Measurements from ENCODE around the gene FGG.

- TF ChIP-seq CTCF (conservative IDR thresholded peaks at IDR 0.05 in 1 of 2, IDR thresholded peaks at IDR 0.05 in 1 of 2; ENCODE audit: low read depth in 1 of 2, low read length in 2 of 2), result no peak
- no peak for TF ChIP-seq EZH2 (IDR thresholded peaks at IDR 0.05; ENCODE audit: low read length, missing control alignments)
These were observed 48.1 kb downstream of the FGG start for GRCh38 chr4:154564311-154564710.

Data from fibroblast of lung (primary cell).